Naive B cell (primary cell): ENCODE data around the gene CD80. TPM values are rescaled to one million over a fixed set of nuclear protein-coding genes. Genes with fewer than 3 reads are reported as not detected.
"Not testable (repeated sequence)": the region's sequence is repeated elsewhere in the genome, so short reads cannot be mapped to it uniquely, and the experiment has no call there.

Experiments
- ATAC-seq, 2 donors: fragments of 150-1000 bp; cut with Tn5 transposase; 2 replicates each; pipeline ENCODE4 v1.10.0; 2021; ENCODE audit warnings: low read depth in 2 of 2, mild to moderate bottlenecking in 2 of 2, moderate library complexity in 2 of 2
- DNase-seq: peaks from one replicate; pipeline ENCODE4 v3.0.0; 2022
- H3K27ac Mint-ChIP-seq, 6 donors: one replicate each; pipeline ENCODE4 v1.8.0; 2020 to 2022; ENCODE audit warnings: mild to moderate bottlenecking in 6 of 6, mixed read lengths in 6 of 6, moderate library complexity in 5 of 6, inconsistent platforms in 2 of 6
- H3K27me3 Mint-ChIP-seq, 3 donors: one replicate each; pipeline ENCODE4 v1.8.0; 2021 to 2022; ENCODE audit warnings: mixed read lengths in 3 of 3, mild to moderate bottlenecking in 1 of 3
- H3K36me3 Mint-ChIP-seq, 2 donors: one replicate each; pipeline ENCODE4 v1.8.0; 2020 to 2022; ENCODE audit warnings: mixed read lengths in 2 of 2, inconsistent platforms in 1 of 2, mild to moderate bottlenecking in 1 of 2
- H3K4me1 Mint-ChIP-seq, 3 donors: one replicate each; pipeline ENCODE4 v1.8.0; 2020 to 2022; ENCODE audit warnings: mixed read lengths in 3 of 3, inconsistent platforms in 1 of 3, mild to moderate bottlenecking in 1 of 3, moderate library complexity in 1 of 3
- H3K4me3 Mint-ChIP-seq, 8 donors: one replicate each; pipeline ENCODE4 v1.8.0; 2020 to 2022; ENCODE audit warnings: mild to moderate bottlenecking in 8 of 8, mixed read lengths in 8 of 8, moderate library complexity in 8 of 8, inconsistent platforms in 2 of 8
- H3K9me3 Mint-ChIP-seq, 7 donors: one replicate each; pipeline ENCODE4 v1.8.0; 2020 to 2022; ENCODE audit warnings: mixed read lengths in 7 of 7, mild to moderate bottlenecking in 5 of 7, inconsistent platforms in 2 of 7, moderate library complexity in 1 of 7
- polyA plus RNA-seq, 6 donors: library from polyadenylated mRNA; unstranded; fragments of 300-500 nt; fragmentation: Illumina TruSeq; gene quantifications; one replicate each; pipeline ENCODE4 v1.2.3, GENCODE V29; 2021; ENCODE audit warnings: low read depth in 6 of 6

Gene CD80, protein sequence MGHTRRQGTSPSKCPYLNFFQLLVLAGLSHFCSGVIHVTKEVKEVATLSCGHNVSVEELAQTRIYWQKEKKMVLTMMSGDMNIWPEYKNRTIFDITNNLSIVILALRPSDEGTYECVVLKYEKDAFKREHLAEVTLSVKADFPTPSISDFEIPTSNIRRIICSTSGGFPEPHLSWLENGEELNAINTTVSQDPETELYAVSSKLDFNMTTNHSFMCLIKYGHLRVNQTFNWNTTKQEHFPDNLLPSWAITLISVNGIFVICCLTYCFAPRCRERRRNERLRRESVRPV
- polyA plus RNA-seq: 1 to 10 TPM in 1 of 6 donors, under 1 TPM in 4, not detected in 1; 0.60 to 1.1 (median 0.94) TPM

DNA sequence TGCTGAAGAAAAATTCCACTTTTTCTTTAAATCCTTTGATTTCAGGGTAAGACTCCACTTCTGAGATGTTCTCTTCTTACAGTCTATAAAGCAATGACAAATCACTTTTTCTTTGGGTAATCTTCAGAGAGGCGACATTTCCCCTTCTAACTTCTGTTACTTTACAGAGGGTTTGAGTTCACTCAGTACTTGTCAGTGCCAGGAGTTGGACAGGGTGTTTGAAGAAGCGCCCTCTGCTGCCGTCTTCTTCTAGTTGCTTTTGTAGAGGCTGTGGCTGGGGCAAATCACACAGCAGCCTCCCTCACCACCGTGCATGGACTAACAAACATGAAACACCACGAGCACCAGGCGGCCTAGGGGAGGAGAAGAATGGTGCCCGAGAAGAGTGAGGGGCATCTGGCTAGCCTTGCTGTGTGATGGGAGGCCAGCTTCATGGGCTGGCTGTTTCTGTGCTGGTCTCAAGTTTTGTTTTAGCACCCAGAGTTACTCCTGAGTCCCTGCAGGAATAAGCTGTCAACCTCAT, at the start of gene CD80:
Gene CD80 (minus strand): TSS at position 174 of the 523 bp plus-strand sequence. CDS start 1,886 bp downstream, outside the sequence.
- H3K27me3 Mint-ChIP-seq: no peaks in the 10 kb centered on the region
- H3K4me1 Mint-ChIP-seq: peaks cover 33 to 54% (median 51%) of the 10 kb centered on the region in 3 donors
- ATAC-seq: peak; percentile 42 to 50
- peak within 1 kb of the TSS; percentile 76 to 98 (median 93) for H3K27ac Mint-ChIP-seq
- H3K36me3 Mint-ChIP-seq: no peaks in the 10 kb centered on the region
- no peaks in the 10 kb centered on the region for H3K9me3 Mint-ChIP-seq
- peak; percentile 56 for DNase-seq
- H3K4me3 Mint-ChIP-seq: peak within 1 kb of the TSS in 7 of 8 donors; percentile 41 to 65 (median 57)

DNA sequence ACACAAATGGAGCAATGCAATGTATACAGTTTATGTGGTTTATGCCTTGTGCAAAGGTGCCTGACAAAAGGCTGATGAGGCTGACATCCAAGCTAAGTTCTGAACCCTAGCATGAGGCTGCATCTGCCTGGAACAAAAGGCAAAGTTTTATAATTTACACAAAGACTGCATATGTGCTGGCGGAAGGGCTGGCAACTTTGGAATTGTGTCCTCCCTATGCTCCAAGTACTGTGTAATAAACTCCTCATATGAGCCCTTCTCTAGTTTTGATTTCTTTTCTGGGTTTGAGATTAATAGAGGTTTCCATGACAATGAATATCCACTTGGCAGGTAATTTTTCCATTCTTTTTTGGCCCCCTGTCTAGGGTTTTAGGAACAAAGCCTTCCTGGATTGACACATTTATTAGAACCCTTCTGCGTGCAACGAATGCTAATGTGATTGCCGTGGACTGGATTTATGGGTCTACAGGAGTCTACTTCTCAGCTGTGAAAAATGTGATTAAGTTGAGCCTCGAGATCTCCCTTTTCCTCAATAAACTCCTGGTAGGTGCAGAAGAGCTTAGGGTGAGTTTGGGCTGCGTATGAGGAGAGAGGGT, 49.1 kb upstream of the CD80 start:
- H3K4me1 Mint-ChIP-seq: no peaks in the 10 kb centered on the region
- no peak overlapping the region for H3K4me3 Mint-ChIP-seq
- no peaks in the 10 kb centered on the region for H3K36me3 Mint-ChIP-seq
- no peak for DNase-seq
- H3K27me3 Mint-ChIP-seq: peaks cover 7 to 33% (median 24%) of the 10 kb centered on the region in 3 donors
- no peak for ATAC-seq
- peaks cover 0 to 6% (median 0%) of the 10 kb centered on the region in 7 donors for H3K9me3 Mint-ChIP-seq
- H3K27ac Mint-ChIP-seq: no peak overlapping the region

- no peak overlapping the region for H3K4me3 Mint-ChIP-seq
- no peaks in the 10 kb centered on the region for H3K4me1 Mint-ChIP-seq
- H3K9me3 Mint-ChIP-seq: no peaks in the 10 kb centered on the region
- no peak overlapping the region for H3K27ac Mint-ChIP-seq
- H3K27me3 Mint-ChIP-seq: peaks cover 6 to 25% (median 24%) of the 10 kb centered on the region in 3 donors
- no peaks in the 10 kb centered on the region for H3K36me3 Mint-ChIP-seq
- ATAC-seq (no peak), DNase-seq (no peak)
Measured at GRCh38 chr3:119604878-119605277, 45.5 kb upstream of the CD80 start.

DNA sequence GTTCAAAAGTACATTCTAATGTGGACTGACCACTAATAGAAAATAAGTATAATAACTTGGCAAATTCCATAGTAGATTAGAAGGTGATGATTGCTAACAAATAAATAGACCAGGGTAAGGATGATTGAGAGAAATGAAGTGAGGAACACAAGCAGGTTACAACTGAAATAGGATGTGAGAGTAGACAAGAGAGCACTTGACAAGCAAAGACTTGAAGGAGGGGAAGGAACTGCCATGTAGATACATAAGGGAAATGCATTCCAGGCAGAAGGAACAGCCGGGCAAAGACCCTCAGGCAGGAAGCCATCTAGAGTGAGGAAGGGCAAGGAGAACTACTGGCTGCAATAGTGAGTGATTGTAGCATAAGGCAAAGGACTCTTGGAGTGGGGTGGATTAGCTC, 43.3 kb upstream of the CD80 start:
- Mint-ChIP-seq H3K27ac (no peak overlapping the region), H3K27me3 (peaks cover 4 to 10% (median 7%) of the 10 kb centered on the region in 3 donors), H3K4me3 (no peak overlapping the region), H3K9me3 (no peaks in the 10 kb centered on the region), H3K4me1 (no peaks in the 10 kb centered on the region), H3K36me3 (no peaks in the 10 kb centered on the region)
- ATAC-seq (no peak), DNase-seq (no peak)

GRCh38 chr3:119601154-119601553, 41.7 kb upstream of the CD80 start:
- H3K4me3 Mint-ChIP-seq: no peak overlapping the region
- ATAC-seq (no peak), DNase-seq (no peak)
- H3K4me1 Mint-ChIP-seq: no peaks in the 10 kb centered on the region
- no peaks in the 10 kb centered on the region for H3K36me3 Mint-ChIP-seq
- peaks cover 0 to 4% (median 0%) of the 10 kb centered on the region in 3 donors for H3K27me3 Mint-ChIP-seq
- no peaks in the 10 kb centered on the region for H3K9me3 Mint-ChIP-seq
- H3K27ac Mint-ChIP-seq: no peak overlapping the region

GRCh38 chr3:119600732-119601131, 41.3 kb upstream of the CD80 start:
- Mint-ChIP-seq H3K4me1 (peaks cover 0 to under 1% (median 0%) of the 10 kb centered on the region in 3 donors), H3K9me3 (no peaks in the 10 kb centered on the region), H3K36me3 (no peaks in the 10 kb centered on the region), H3K27me3 (peaks cover 0 to 4% (median 0%) of the 10 kb centered on the region in 3 donors), H3K27ac (no peak overlapping the region), H3K4me3 (no peak overlapping the region)
- DNase-seq: no peak
- peak; percentile 40 to 68 for ATAC-seq

DNA sequence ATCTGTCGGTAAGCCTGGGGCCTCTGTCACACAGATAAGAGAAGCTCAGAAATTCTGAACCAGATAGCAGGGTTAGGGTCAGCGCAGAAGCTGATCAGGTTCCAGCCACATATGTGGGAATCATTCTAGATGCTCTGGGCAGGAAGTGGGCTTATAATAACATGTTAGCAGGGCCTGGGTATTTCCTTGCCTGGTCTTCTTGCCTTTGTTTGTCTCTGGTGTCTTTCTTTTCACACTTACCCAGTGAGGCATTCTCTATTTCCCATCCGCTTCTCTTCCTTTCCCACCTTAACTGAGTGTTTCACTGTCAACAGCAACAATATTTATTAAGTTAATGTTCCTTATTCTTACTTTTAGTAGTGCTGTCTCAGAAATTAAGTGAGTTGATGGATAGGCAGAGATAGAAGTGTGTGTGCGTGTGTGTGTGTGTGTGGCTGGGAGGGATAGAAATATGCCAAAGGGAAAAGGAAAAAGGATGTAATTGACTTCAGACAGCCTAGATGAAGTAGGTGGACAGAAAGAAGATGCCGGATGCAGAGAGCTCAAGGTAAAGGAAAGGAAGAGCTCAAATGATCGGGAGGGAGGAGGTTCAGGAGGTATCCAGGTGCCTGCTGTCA, 40.3 kb upstream of the CD80 start:
- H3K4me3 Mint-ChIP-seq: no peak overlapping the region
- H3K36me3 Mint-ChIP-seq: no peaks in the 10 kb centered on the region
- no peaks in the 10 kb centered on the region for H3K9me3 Mint-ChIP-seq
- no peak for DNase-seq
- ATAC-seq: no peak
- peaks cover 0 to 4% (median 0%) of the 10 kb centered on the region in 3 donors for H3K27me3 Mint-ChIP-seq
- H3K4me1 Mint-ChIP-seq: peaks cover 0 to 2% (median 0%) of the 10 kb centered on the region in 3 donors
- H3K27ac Mint-ChIP-seq: no peak overlapping the region

GRCh38 chr3:119598410-119599098, 39.1 kb upstream of the CD80 start:
- peak overlapping the region in 2 of 8 donors; percentile 42 to 45 for H3K4me3 Mint-ChIP-seq
- ATAC-seq: no peak
- H3K27ac Mint-ChIP-seq: peak overlapping the region in 2 of 6 donors; percentile 6 to 74

GRCh38 chr3:119597548-119598288, 38.3 kb upstream of the CD80 start, which contains the start of gene PLA1A:
PLA1A (plus strand) TSS chr3:119597885; CDS start chr3:119597914, 29 bp downstream.
- peak within 1 kb of the TSS in 2 of 8 donors; percentile 42 to 45 for H3K4me3 Mint-ChIP-seq
- ATAC-seq (no peak), DNase-seq (no peak)
- H3K36me3 Mint-ChIP-seq: no peaks in the 10 kb centered on the region
- H3K27me3 Mint-ChIP-seq: no peaks in the 10 kb centered on the region
- H3K9me3 Mint-ChIP-seq: no peaks in the 10 kb centered on the region
- peak within 1 kb of the TSS in 1 of 6 donors; percentile 35 for H3K27ac Mint-ChIP-seq
- H3K4me1 Mint-ChIP-seq: peaks cover 0 to 2% (median 0%) of the 10 kb centered on the region in 3 donors

More at GRCh38 chr3:119598410-119599098, 39.1 kb upstream of the CD80 start:
- Mint-ChIP-seq H3K27me3 (no peaks in the 10 kb centered on the region), H3K4me1 (peaks cover 0 to 2% (median 0%) of the 10 kb centered on the region in 3 donors), H3K9me3 (no peaks in the 10 kb centered on the region), H3K36me3 (no peaks in the 10 kb centered on the region)
- no peak for DNase-seq

- Mint-ChIP-seq H3K9me3 (no peaks in the 10 kb centered on the region), H3K4me3 (no peak overlapping the region), H3K36me3 (no peaks in the 10 kb centered on the region), H3K27ac (no peak overlapping the region), H3K27me3 (no peaks in the 10 kb centered on the region), H3K4me1 (peaks cover 0 to 2% (median 0%) of the 10 kb centered on the region in 3 donors)
- ATAC-seq (no peak), DNase-seq (no peak)
Measured at GRCh38 chr3:119596398-119596797, 37.0 kb upstream of the CD80 start.

- H3K27me3 Mint-ChIP-seq: no peaks in the 10 kb centered on the region
- DNase-seq: no peak
- H3K36me3 Mint-ChIP-seq: no peaks in the 10 kb centered on the region
- ATAC-seq: no peak
- H3K27ac Mint-ChIP-seq: peak overlapping the region in 1 of 6 donors; percentile 22
- no peaks in the 10 kb centered on the region for H3K9me3 Mint-ChIP-seq
- H3K4me1 Mint-ChIP-seq: peaks cover 0 to 2% (median 0%) of the 10 kb centered on the region in 3 donors
- H3K4me3 Mint-ChIP-seq: no peak overlapping the region
Measured at GRCh38 chr3:119595639-119596334, 36.4 kb upstream of the CD80 start.

- H3K9me3 Mint-ChIP-seq, H3K4me3 Mint-ChIP-seq, H3K27ac Mint-ChIP-seq, H3K4me1 Mint-ChIP-seq, H3K27me3 Mint-ChIP-seq, DNase-seq, ATAC-seq, H3K36me3 Mint-ChIP-seq: not testable (repeated sequence)
Measured at GRCh38 chr3:119594929-119595328, 35.5 kb upstream of the CD80 start.
